Non-pigmented ciliary epithelial cell (primary cell): Measurements from ENCODE around the gene CEACAM7.
"Not testable (repeated sequence)": the region's sequence is repeated elsewhere in the genome, so short reads cannot be mapped to it uniquely, and the experiment has no call there.

ENCODE experiments used
- DNase-seq: peaks from one replicate; pipeline ENCODE4 v3.0.0-alpha.2; 2010; ENCODE audit warnings: low read depth

The CEACAM7 gene

GRCh38 chr19:41688098-41688497 lies at the start of gene CEACAM7:
Gene CEACAM7 (minus strand): TSS chr19:41688270. CDS start chr19:41688165, 105 bp downstream.
- no peak for DNase-seq

DNA sequence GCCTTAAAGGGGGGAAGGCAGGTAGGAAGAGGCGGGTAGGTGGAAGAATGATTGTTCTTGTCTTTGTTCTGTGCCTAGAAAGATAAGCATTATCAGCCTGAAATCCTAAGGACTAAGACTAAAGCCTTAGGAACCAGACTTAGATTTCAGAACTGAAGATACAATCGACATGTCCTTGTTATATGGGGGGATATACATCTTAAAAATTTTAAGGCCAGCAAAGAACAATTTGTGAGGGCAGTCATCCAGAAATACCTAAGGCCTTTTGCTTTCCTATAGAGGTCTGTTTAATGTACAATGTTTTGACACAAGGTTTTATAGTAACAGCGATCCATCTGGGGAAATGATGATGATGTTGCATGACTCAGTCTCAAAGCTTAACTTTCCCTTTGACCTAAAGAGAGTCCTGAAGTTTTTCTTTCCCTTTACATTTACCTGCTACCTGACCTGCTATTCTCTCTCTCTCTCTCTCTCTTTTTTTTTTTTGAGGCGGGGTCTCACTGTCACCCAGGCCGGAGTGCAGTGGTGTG lies 47.1 kb upstream of the CEACAM7 start:
- no peak for DNase-seq

- DNase-seq, result no peak
These were observed 46.5 kb upstream of the CEACAM7 start for GRCh38 chr19:41734585-41734984.

GRCh38 chr19:41734156-41734555 lies 46.1 kb upstream of the CEACAM7 start:
- DNase-seq, result no peak

DNA sequence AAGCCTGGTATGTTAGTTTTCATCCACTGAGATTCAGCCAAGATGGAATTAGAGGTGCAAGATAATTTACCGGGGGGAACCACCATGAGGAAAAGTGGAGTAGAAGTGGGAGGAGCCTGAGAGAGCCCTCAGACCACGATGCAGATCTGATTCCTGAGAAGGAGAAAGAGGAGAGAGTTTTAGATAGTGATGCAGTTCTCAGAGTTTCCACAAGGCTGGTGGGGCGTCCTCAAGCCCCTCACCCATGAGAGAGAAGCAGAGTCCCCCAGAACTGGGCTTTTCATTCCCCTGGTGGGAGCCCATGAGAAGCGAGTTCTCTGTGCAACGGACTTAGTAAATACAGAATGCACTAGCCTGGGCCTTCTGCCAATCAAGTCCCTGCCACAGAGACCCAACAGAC lies 38.4 kb upstream of the CEACAM7 start:
- no peak for DNase-seq

- DNase-seq, result no peak
These were observed 32.0 kb upstream of the CEACAM7 start for GRCh38 chr19:41720103-41720502.

GRCh38 chr19:41718761-41719160 lies 30.7 kb upstream of the CEACAM7 start:
- DNase-seq, result no peak

DNA sequence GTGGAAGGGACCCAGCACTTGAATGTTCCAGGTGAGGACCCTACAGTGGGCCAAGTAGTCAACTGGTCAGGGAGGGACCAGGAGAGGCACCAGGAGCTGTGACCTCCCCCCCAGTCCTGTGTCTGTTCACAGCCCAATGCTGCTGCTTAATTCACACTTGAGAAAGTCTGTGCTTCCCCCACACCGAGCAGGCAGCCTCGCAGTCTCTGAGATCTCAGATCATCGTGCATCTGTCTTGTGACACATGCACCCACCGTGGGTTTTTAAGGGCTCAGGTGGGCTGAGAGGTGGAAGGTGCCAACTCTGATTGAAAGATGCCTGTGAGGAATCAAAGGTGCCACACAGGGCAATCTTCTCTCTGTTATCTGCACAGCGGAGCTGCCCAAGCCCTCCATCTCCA lies 26.5 kb upstream of the CEACAM7 start:
- no peak for DNase-seq

DNA sequence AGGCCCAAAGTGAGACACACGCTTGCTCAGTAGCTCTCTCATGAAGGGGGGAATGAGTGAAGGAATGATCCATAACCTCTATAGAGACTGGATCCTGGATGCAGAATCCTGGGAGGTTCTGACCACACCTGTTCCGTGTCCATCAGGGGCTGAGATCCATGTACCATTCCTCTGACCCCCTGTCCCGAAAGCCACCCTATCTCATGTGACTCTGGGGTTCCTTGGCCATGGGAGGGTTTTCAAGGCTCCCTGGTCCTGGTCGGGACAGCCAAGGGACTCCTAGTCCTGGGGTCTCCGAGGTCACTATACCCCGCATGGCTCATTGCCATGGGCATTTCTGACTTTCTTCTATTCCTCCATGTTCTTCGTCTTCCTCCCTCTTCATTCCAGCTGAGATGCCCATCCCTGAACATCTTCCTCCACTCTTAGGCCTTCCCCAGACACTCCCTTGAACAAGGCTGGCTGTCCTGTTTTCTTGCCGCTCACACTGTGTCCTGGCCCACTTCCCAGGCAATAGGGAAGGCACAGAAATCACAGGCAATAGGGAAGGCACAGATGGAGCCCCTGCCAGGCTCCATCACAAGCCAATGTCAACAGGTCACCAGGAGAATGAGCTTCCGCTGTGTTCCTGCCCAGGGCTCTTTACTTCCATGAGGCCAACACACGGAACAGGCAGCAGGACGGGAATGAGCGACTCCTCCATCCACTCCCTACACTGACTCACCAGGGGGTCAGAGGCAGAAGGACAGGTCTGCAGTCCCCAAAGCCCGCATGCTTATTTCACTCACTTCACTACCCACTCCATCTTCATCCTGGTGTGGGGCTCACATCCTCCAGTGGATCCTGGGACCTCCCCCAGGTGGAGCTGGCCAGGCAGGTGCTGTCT lies 23.5 kb upstream of the CEACAM7 start:
- no peak for DNase-seq

DNA sequence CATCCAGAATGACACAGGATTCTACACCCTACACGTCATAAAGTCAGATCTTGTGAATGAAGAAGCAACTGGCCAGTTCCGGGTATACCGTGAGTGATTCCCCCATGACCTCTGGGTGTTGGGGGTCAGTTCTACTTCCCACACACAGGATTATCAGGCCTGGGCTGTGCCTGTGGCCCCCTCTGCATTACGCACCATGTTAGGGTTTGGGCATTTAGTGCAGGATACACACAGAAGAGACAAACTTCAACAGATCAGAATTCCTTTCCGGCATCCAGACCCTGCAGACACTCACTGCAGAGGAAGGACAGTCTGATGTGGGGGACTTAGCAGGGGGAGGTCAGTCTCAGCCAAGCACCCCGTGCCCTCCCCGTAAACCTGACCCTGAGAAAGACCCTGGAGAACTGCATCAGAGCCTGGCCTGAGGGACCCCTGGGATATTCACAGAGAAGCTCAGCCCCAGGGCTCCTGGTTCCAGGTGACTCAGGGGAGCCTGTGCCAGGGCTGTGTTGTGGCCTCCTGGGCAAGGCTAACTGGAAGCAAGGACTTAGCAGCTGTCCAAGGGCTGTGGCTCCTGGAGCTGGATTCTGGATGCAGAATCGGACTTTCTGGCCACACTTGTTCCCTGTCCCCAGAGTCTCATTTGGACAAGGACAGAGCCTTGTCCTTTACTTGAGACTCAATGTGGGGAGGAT lies 22.0 kb upstream of the CEACAM7 start:
- DNase-seq, result no peak

- not testable (repeated sequence) for DNase-seq
These were observed 21.4 kb upstream of the CEACAM7 start for GRCh38 chr19:41709516-41709915.

DNA sequence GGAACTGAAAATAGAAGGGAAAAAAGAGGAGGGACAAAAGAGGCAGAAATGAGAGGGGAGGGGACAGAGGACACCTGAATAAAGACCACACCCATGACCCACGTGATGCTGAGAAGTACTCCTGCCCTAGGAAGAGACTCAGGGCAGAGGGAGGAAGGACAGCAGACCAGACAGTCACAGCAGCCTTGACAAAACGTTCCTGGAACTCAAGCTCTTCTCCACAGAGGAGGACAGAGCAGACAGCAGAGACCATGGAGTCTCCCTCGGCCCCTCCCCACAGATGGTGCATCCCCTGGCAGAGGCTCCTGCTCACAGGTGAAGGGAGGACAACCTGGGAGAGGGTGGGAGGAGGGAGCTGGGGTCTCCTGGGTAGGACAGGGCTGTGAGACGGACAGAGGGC lies 20.4 kb upstream of the CEACAM7 start, which contains the start of gene CEACAM5:
Gene CEACAM5, plus strand, starts transcription at position 146 of the 400 bp plus-strand sequence. Its CDS starts 106 bp downstream, at position 252.
- no peak for DNase-seq

- no peak for DNase-seq
These were observed 19.9 kb upstream of the CEACAM7 start for GRCh38 chr19:41707871-41708371.

- no peak for DNase-seq
These were observed 19.4 kb upstream of the CEACAM7 start for GRCh38 chr19:41707502-41707812.

GRCh38 chr19:41706741-41707501 lies 18.9 kb upstream of the CEACAM7 start:
- DNase-seq, result no peak

- DNase-seq, result no peak
These were observed 17.5 kb upstream of the CEACAM7 start for GRCh38 chr19:41705393-41706174.

DNA sequence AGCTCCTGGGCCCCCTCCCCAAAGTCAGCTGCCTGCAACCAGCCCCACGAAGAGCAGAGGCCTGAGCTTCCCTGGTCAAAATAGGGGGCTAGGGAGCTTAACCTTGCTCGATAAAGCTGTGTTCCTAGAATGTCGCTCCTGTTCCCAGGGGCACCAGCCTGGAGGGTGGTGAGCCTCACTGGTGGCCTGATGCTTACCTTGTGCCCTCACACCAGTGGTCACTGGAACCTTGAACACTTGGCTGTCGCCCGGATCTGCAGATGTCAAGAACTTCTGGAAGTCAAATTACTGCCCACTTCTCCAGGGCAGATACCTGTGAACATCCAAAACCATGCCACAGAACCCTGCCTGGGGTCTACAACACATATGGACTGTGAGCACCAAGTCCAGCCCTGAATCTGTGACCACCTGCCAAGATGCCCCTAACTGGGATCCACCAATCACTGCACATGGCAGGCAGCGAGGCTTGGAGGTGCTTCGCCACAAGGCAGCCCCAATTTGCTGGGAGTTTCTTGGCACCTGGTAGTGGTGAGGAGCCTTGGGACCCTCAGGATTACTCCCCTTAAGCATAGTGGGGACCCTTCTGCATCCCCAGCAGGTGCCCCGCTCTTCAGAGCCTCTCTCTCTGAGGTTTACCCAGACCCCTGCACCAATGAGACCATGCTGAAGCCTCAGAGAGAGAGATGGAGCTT lies 15.7 kb upstream of the CEACAM7 start:
- no peak for DNase-seq

- DNase-seq, result no peak
These were observed 14.1 kb upstream of the CEACAM7 start for GRCh38 chr19:41702171-41702651.

GRCh38 chr19:41701401-41702075 lies 13.5 kb upstream of the CEACAM7 start:
- no peak for DNase-seq
